Thyroid gland (tissue), 4 donors: ENCODE measurements around the gene PGLYRP3.

Experiments
- POLR2A ChIP-seq, 2 donors: fragments of 450-650 bp; IDR thresholded peaks; one replicate each; pipeline ENCODE4 v1.6.1; 2017; ENCODE audit warnings: antibody characterized with exemption in 2 of 2, mild to moderate bottlenecking in 2 of 2, moderate library complexity in 1 of 2
- TF ChIP-seq, protein P1 (sequence below), 6 experiments: fragments of 200-600 bp in 3 of 6; fragments of 450-650 bp in 3 of 6; sonication (generic) in 3 of 6; IDR thresholded peaks; one replicate each; pipeline ENCODE4 v1.5.1; 2016 to 2019; ENCODE audit warnings: antibody characterized with exemption in 6 of 6, mild to moderate bottlenecking in 2 of 6, inconsistent platforms in 1 of 6, moderate library complexity in 1 of 6

DNA sequence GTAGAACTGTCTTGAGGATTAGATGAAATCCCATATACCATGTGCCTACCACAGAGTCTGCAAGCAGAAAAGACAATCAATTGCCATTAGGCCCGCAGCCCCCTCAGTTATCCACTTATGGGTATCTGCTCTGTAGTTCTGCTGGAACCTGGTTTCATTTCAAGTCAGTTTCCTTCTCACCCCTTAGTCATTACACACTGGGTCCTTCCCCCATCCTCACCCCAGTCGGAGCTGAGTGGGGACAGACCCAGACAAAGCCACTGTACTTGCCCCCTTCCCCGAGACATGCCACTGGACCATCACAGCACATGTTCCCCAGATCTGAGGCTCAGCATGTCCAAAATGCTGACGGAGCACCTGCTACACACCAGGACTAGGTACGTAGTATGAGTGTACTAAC, 21.2 kb downstream of the PGLYRP3 start:
- TF ChIP-seq, protein P1, sequence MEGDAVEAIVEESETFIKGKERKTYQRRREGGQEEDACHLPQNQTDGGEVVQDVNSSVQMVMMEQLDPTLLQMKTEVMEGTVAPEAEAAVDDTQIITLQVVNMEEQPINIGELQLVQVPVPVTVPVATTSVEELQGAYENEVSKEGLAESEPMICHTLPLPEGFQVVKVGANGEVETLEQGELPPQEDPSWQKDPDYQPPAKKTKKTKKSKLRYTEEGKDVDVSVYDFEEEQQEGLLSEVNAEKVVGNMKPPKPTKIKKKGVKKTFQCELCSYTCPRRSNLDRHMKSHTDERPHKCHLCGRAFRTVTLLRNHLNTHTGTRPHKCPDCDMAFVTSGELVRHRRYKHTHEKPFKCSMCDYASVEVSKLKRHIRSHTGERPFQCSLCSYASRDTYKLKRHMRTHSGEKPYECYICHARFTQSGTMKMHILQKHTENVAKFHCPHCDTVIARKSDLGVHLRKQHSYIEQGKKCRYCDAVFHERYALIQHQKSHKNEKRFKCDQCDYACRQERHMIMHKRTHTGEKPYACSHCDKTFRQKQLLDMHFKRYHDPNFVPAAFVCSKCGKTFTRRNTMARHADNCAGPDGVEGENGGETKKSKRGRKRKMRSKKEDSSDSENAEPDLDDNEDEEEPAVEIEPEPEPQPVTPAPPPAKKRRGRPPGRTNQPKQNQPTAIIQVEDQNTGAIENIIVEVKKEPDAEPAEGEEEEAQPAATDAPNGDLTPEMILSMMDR (IDR thresholded peaks at IDR 0.05) = no peak
- no peak for TF ChIP-seq POLR2A (IDR thresholded peaks at IDR 0.05)
